ENCODE data around the gene SDR39U1. TPM values are rescaled to one million over a fixed set of nuclear protein-coding genes. Genes with fewer than 3 reads are reported as not detected.
"Not testable (repeated sequence)": the region's sequence is repeated elsewhere in the genome, so short reads cannot be mapped to it uniquely, and the experiment has no call there.

Gene SDR39U1
- polyA plus RNA-seq, 4 donors: 41.4 to 52.6 (median 50.2) TPM

DNA sequence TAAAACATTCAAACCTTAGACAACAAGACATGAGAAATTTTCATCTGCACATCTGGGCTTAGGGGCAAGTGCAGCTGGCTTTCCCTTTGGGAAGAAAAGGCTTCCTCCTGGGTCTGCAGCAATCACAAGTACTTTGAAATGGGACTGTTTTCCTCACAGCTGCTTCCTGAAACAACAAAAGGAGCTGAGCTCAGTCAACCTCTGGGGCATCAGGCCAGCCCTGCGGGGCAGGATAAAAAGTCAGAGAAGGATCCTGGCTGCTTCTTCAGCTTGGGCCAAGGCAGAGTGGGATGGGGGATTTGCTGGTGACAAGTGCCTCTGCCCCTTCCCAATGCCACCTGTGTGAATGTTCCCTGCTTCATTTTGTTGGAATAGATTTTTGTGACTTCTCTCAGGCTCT lies 16.2 kb upstream of the SDR39U1 start:
- 39 to 72% (median 54%) methylated on average over 1 of the region's 1 CpG for WGBS, 3 donors
- FAIRE-seq (no peak), DNase-seq (no peak)
- Histone ChIP-seq H3K27me3 (ENCODE audit: control insufficient read depth in 3 of 3, insufficient read depth in 3 of 3, low read length in 3 of 3) (no peaks in the 10 kb centered on the region), H3K4me1 (ENCODE audit: control insufficient read depth in 3 of 3, insufficient read depth in 2 of 3, low read depth in 1 of 3, low read length in 2 of 3) (no peaks in the 10 kb centered on the region), H3K9me3 (ENCODE audit: control insufficient read depth in 2 of 2, insufficient read depth in 1 of 2, low read depth in 1 of 2, low read length in 1 of 2) (peaks cover 0 to 13% of the 10 kb centered on the region in 2 donors), H3K36me3 (ENCODE audit: control insufficient read depth in 3 of 3, insufficient read depth in 2 of 3, low read depth in 1 of 3, low read length in 3 of 3) (peaks cover 0 to 5% (median 0%) of the 10 kb centered on the region in 3 donors), H3K27ac (ENCODE audit: low read depth in 1 of 3, low read length in 2 of 3) (no peak overlapping the region), H3K4me3 (ENCODE audit: low read depth in 1 of 3, low read length in 3 of 3) (no peak overlapping the region)

DNA sequence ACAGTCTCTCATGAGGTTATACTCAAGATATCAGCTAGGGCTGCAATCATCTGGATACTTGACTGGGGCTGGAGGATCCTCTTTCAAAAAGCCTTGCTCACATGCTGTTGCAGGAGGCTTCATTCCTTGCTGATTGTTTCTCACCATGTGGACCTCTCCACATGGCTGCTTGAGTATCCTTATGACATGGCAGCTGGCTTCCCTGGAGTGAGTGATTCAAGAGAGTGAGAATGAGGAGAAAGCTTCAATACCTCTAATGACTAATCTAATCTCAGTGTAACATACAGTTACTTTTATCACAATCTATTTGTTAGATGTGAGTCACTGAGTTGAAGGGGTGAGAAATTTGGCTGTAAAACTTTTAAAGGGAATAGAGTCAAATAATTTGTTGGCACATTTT lies 14.4 kb upstream of the SDR39U1 start:
- no peak for FAIRE-seq
- no peaks in the 10 kb centered on the region for H3K27me3 ChIP-seq (ENCODE audit: control insufficient read depth in 3 of 3, insufficient read depth in 3 of 3, low read length in 3 of 3)
- H3K9me3 ChIP-seq (ENCODE audit: control insufficient read depth in 2 of 2, insufficient read depth in 1 of 2, low read depth in 1 of 2, low read length in 1 of 2): peaks cover 0 to 21% of the 10 kb centered on the region in 2 donors
- peaks cover 0 to 7% (median 0%) of the 10 kb centered on the region in 3 donors for H3K36me3 ChIP-seq (ENCODE audit: control insufficient read depth in 3 of 3, insufficient read depth in 2 of 3, low read depth in 1 of 3, low read length in 3 of 3)
- H3K27ac ChIP-seq (ENCODE audit: low read depth in 1 of 3, low read length in 2 of 3): no peak overlapping the region
- no peak overlapping the region for H3K4me3 ChIP-seq (ENCODE audit: low read depth in 1 of 3, low read length in 3 of 3)
- no peaks in the 10 kb centered on the region for H3K4me1 ChIP-seq (ENCODE audit: control insufficient read depth in 3 of 3, insufficient read depth in 2 of 3, low read depth in 1 of 3, low read length in 2 of 3)
- no peak for DNase-seq

GRCh38 chr14:24450828-24451227 lies 8.3 kb upstream of the SDR39U1 start:
- WGBS, 3 donors: 69 to 87% (median 82%) methylated on average over 2 of the region's 2 CpGs
- peaks cover 0 to 14% of the 10 kb centered on the region in 2 donors for H3K9me3 ChIP-seq (ENCODE audit: control insufficient read depth in 2 of 2, insufficient read depth in 1 of 2, low read depth in 1 of 2, low read length in 1 of 2)
- not testable (repeated sequence) for H3K27ac ChIP-seq (ENCODE audit: low read depth in 1 of 3, low read length in 2 of 3); H3K36me3 ChIP-seq (ENCODE audit: control insufficient read depth in 3 of 3, insufficient read depth in 2 of 3, low read depth in 1 of 3, low read length in 3 of 3); FAIRE-seq; H3K4me1 ChIP-seq (ENCODE audit: control insufficient read depth in 3 of 3, insufficient read depth in 2 of 3, low read depth in 1 of 3, low read length in 2 of 3); H3K4me3 ChIP-seq (ENCODE audit: low read depth in 1 of 3, low read length in 3 of 3); DNase-seq; H3K27me3 ChIP-seq (ENCODE audit: control insufficient read depth in 3 of 3, insufficient read depth in 3 of 3, low read length in 3 of 3)

- Histone ChIP-seq H3K27me3 (ENCODE audit: control insufficient read depth in 3 of 3, insufficient read depth in 3 of 3, low read length in 3 of 3) (no peaks in the 10 kb centered on the region), H3K4me3 (ENCODE audit: low read depth in 1 of 3, low read length in 3 of 3) (peak overlapping the region; percentile 53 to 78 (median 61)), H3K36me3 (ENCODE audit: control insufficient read depth in 3 of 3, insufficient read depth in 2 of 3, low read depth in 1 of 3, low read length in 3 of 3) (peaks cover 0 to 27% (median 13%) of the 10 kb centered on the region in 3 donors), H3K9me3 (ENCODE audit: control insufficient read depth in 2 of 2, insufficient read depth in 1 of 2, low read depth in 1 of 2, low read length in 1 of 2) (no peaks in the 10 kb centered on the region), H3K27ac (ENCODE audit: low read depth in 1 of 3, low read length in 2 of 3) (peak overlapping the region; percentile 37 to 96 (median 76)), H3K4me1 (ENCODE audit: control insufficient read depth in 3 of 3, insufficient read depth in 2 of 3, low read depth in 1 of 3, low read length in 2 of 3) (peaks cover 7 to 13% (median 9%) of the 10 kb centered on the region in 3 donors)
- DNase-seq (peak in 1 of 2 donors; percentile 51), FAIRE-seq (no peak)
- WGBS, 3 donors: 1 to 12% (median 4%) methylated on average over 7 of the region's 7 CpGs
These were observed 583 bp upstream of the SDR39U1 start for GRCh38 chr14:24443053-24443665.

DNA sequence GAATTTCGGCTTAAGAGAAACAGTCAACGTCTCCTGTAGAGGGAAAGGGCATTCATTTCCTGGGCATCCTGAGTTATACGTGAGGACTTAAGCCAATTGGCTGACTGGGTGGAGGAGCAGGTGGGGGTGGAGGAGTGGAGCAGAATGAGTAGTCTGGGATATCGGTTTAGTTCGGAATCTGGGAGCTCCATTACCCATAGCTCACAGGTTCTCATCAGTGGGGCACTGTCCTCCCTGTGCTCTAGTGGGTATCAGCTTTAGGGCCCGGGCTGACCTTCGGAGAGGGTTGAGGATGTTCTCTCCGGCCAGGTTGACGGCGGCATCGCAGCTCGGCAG lies 704 bp downstream of the SDR39U1 start:
- Histone ChIP-seq H3K27me3 (ENCODE audit: control insufficient read depth in 3 of 3, insufficient read depth in 3 of 3, low read length in 3 of 3) (no peaks in the 10 kb centered on the region), H3K27ac (ENCODE audit: low read depth in 1 of 3, low read length in 2 of 3) (peak overlapping the region; percentile 83 to 98 (median 96)), H3K4me3 (ENCODE audit: low read depth in 1 of 3, low read length in 3 of 3) (peak overlapping the region; percentile 51 to 78 (median 56)), H3K9me3 (ENCODE audit: control insufficient read depth in 2 of 2, insufficient read depth in 1 of 2, low read depth in 1 of 2, low read length in 1 of 2) (no peaks in the 10 kb centered on the region), H3K36me3 (ENCODE audit: control insufficient read depth in 3 of 3, insufficient read depth in 2 of 3, low read depth in 1 of 3, low read length in 3 of 3) (peaks cover 0 to 37% (median 22%) of the 10 kb centered on the region in 3 donors), H3K4me1 (ENCODE audit: control insufficient read depth in 3 of 3, insufficient read depth in 2 of 3, low read depth in 1 of 3, low read length in 2 of 3) (peaks cover 7 to 13% (median 9%) of the 10 kb centered on the region in 3 donors)
- 0 to 2% (median 2%) methylated on average over 12 of the region's 12 CpGs for WGBS, 3 donors
- no peak for DNase-seq
- FAIRE-seq: no peak

GRCh38 chr14:24441485-24441884 lies 1.1 kb downstream of the SDR39U1 start:
- no peak for DNase-seq
- 51 to 57% (median 51%) methylated on average over 5 of the region's 5 CpGs for WGBS, 3 donors

GRCh38 chr14:24440606-24441399 lies 1.8 kb downstream of the SDR39U1 start:
- peak overlapping the region in 1 of 3 donors; percentile 1 for H3K27ac ChIP-seq (ENCODE audit: low read depth in 1 of 3, low read length in 2 of 3)
- 68 to 81% (median 76%) methylated on average over 8 of the region's 8 CpGs for WGBS, 3 donors

More at GRCh38 chr14:24441485-24441884, 1.1 kb downstream of the SDR39U1 start:
- H3K4me1 ChIP-seq (ENCODE audit: control insufficient read depth in 3 of 3, insufficient read depth in 2 of 3, low read depth in 1 of 3, low read length in 2 of 3): peaks cover 7 to 13% (median 9%) of the 10 kb centered on the region in 3 donors
- peak overlapping the region; percentile 83 to 98 (median 96) for H3K27ac ChIP-seq (ENCODE audit: low read depth in 1 of 3, low read length in 2 of 3)
- H3K4me3 ChIP-seq (ENCODE audit: low read depth in 1 of 3, low read length in 3 of 3): peak overlapping the region in 2 of 3 donors; percentile 51 to 78
- H3K27me3 ChIP-seq (ENCODE audit: control insufficient read depth in 3 of 3, insufficient read depth in 3 of 3, low read length in 3 of 3): no peaks in the 10 kb centered on the region
- FAIRE-seq: no peak
- H3K36me3 ChIP-seq (ENCODE audit: control insufficient read depth in 3 of 3, insufficient read depth in 2 of 3, low read depth in 1 of 3, low read length in 3 of 3): peaks cover 0 to 39% (median 23%) of the 10 kb centered on the region in 3 donors
- no peaks in the 10 kb centered on the region for H3K9me3 ChIP-seq (ENCODE audit: control insufficient read depth in 2 of 2, insufficient read depth in 1 of 2, low read depth in 1 of 2, low read length in 1 of 2)

DNA sequence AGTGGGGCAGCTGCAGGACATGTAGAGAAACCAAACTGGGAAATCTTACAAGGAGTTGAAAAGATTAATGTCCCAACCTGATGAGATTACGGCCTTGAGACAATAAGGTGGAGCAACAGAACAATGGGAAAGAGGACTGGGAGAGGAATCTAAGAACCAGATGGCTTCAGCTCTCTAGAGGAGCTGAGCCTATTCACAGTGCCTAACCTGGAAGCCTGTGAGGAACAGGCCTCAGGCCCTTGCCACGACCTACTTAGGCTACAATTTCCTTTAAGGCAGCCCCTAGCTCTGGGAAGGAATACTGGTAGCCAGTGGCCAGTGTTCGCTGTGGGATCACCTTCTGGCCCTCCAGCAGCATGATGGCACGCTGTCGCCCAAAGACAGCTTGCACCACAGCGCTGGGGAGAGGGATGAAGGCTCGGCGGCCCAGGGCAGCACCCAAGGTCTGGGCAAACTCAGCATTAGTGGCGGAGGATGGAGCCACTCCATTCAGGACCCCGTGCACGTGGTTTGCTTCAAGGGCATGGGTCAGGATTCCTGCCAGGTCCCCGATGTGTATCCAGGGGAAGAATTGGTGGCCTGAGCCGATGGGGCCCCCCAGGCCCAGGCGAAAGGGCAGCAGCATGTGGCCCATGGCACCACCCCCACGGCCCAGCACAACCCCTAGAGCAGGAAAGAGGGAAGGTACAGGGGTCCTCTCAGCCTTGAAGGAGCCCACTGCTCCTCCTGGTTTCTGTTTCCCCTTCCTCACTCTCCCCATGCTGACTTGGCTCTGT lies 2.6 kb downstream of the SDR39U1 start:
- Histone ChIP-seq H3K4me3 (ENCODE audit: low read depth in 1 of 3, low read length in 3 of 3) (no peak overlapping the region), H3K9me3 (ENCODE audit: control insufficient read depth in 2 of 2, insufficient read depth in 1 of 2, low read depth in 1 of 2, low read length in 1 of 2) (no peaks in the 10 kb centered on the region), H3K27me3 (ENCODE audit: control insufficient read depth in 3 of 3, insufficient read depth in 3 of 3, low read length in 3 of 3) (no peaks in the 10 kb centered on the region), H3K4me1 (ENCODE audit: control insufficient read depth in 3 of 3, insufficient read depth in 2 of 3, low read depth in 1 of 3, low read length in 2 of 3) (peaks cover 7 to 13% (median 9%) of the 10 kb centered on the region in 3 donors), H3K36me3 (ENCODE audit: control insufficient read depth in 3 of 3, insufficient read depth in 2 of 3, low read depth in 1 of 3, low read length in 3 of 3) (peaks cover 0 to 51% (median 30%) of the 10 kb centered on the region in 3 donors), H3K27ac (ENCODE audit: low read depth in 1 of 3, low read length in 2 of 3) (no peak overlapping the region)
- no peak for FAIRE-seq
- 71 to 78% (median 74%) methylated on average over 15 of the region's 15 CpGs for WGBS, 3 donors
- DNase-seq: no peak

More at GRCh38 chr14:24440606-24441399, 1.8 kb downstream of the SDR39U1 start:
- Histone ChIP-seq H3K36me3 (ENCODE audit: control insufficient read depth in 3 of 3, insufficient read depth in 2 of 3, low read depth in 1 of 3, low read length in 3 of 3) (peaks cover 0 to 45% (median 29%) of the 10 kb centered on the region in 3 donors), H3K4me1 (ENCODE audit: control insufficient read depth in 3 of 3, insufficient read depth in 2 of 3, low read depth in 1 of 3, low read length in 2 of 3) (peaks cover 7 to 13% (median 9%) of the 10 kb centered on the region in 3 donors), H3K9me3 (ENCODE audit: control insufficient read depth in 2 of 2, insufficient read depth in 1 of 2, low read depth in 1 of 2, low read length in 1 of 2) (no peaks in the 10 kb centered on the region), H3K4me3 (ENCODE audit: low read depth in 1 of 3, low read length in 3 of 3) (no peak overlapping the region), H3K27me3 (ENCODE audit: control insufficient read depth in 3 of 3, insufficient read depth in 3 of 3, low read length in 3 of 3) (no peaks in the 10 kb centered on the region)
- DNase-seq (no peak), FAIRE-seq (no peak)
